Endothelial cell (in vitro differentiated cells): Measurements from ENCODE around the gene OSBP2. TPM values are rescaled to one million over a fixed set of nuclear protein-coding genes. Genes with fewer than 3 reads are reported as not detected.
A peak's percentile ranks its signal among the peaks of the same experiment; 100 is the strongest.

Experiments
- DNase-seq: peaks from one replicate; pipeline ENCODE4 v3.0.0; 2021; ENCODE audit warnings: low spot score
- H3K27ac Mint-ChIP-seq: one replicate; pipeline ENCODE4 v1.8.0; 2021; ENCODE audit warnings: mixed read lengths, inconsistent platforms; ENCODE audit not compliant: unreplicated experiment
- H3K27me3 Mint-ChIP-seq: one replicate; pipeline ENCODE4 v1.8.0; 2021; ENCODE audit warnings: mild to moderate bottlenecking, moderate library complexity, mixed read lengths, inconsistent platforms; ENCODE audit not compliant: unreplicated experiment
- H3K36me3 Mint-ChIP-seq: one replicate; pipeline ENCODE4 v1.8.0; 2021; ENCODE audit warnings: mild to moderate bottlenecking, low read depth, mixed read lengths, inconsistent platforms; ENCODE audit not compliant: unreplicated experiment
- H3K4me1 Mint-ChIP-seq: one replicate; pipeline ENCODE4 v1.8.0; 2021; ENCODE audit warnings: mild to moderate bottlenecking, mixed read lengths, inconsistent platforms; ENCODE audit not compliant: unreplicated experiment
- H3K4me3 Mint-ChIP-seq: one replicate; pipeline ENCODE4 v1.8.0; 2021; ENCODE audit warnings: mild to moderate bottlenecking, mixed read lengths, inconsistent platforms; ENCODE audit not compliant: unreplicated experiment
- H3K9me3 Mint-ChIP-seq: one replicate; pipeline ENCODE4 v1.8.0; 2021; ENCODE audit warnings: mixed read lengths, inconsistent platforms; ENCODE audit not compliant: unreplicated experiment
- CTCF ChIP-seq: fragments of 200-600 bp; sonication (generic); IDR thresholded peaks from one replicate; pipeline ENCODE4 v1.5.0; 2021; ENCODE audit warnings: antibody characterized with exemption; ENCODE audit not compliant: unreplicated experiment
- total RNA-seq: library from RNA; stranded (reverse); fragmentation: NEBNext Ultra II Directional; extraction: Animal tissue kit (Norgen Biotek cat#: 25700); gene quantifications from one replicate; pipeline ENCODE4 v1.2.1, GENCODE V29; 2021; ENCODE audit not compliant: unreplicated experiment

The OSBP2 gene
- total RNA-seq, 1 donor from 2014 or later, result 3.0 TPM

DNA sequence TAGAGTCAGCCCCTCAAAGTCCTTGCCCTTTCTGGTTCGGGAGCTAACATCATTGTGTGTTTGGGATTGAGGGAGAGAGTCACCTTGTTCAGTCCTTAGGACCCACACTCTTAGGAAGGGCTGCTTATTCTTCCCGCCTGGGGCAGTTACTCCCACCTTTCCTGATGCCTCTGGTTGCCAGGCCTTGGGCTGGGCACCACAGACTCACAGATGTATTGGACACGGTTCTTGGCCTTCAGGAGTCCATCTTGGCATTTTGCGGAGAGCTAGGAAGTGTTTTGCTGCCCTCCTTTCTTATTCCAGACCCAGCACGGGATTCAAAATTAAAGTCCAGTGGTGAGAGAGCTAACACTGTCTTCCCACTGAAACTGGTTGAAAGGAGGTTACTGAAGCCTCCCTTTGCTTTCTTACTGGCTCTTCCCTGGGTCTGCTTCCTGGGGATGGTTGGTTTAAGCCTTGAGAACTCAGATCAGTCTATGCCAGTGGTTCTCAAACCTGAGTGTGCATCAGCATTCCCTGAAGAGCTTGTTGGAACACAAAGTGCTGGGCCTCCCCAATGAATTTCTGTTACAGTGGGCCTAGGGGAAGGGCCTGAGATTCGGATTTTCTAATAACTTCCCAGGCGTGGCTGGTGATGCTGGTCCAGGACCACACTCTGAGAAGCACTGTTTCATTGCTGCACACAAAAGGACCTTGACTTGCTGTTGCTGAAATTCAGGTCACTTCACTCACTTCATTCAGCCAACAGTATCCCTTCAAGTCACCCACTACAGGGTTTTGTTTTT, 1.4 kb downstream of the OSBP2 start:
- no peak for TF ChIP-seq CTCF
- Mint-ChIP-seq H3K27me3 (peaks cover 9% of the 10 kb centered on the region), H3K36me3 (no peaks in the 10 kb centered on the region), H3K27ac (no peak overlapping the region), H3K4me1 (peaks cover 7% of the 10 kb centered on the region), H3K4me3 (peak overlapping the region; percentile 87), H3K9me3 (no peaks in the 10 kb centered on the region)
- no peak for DNase-seq

DNA sequence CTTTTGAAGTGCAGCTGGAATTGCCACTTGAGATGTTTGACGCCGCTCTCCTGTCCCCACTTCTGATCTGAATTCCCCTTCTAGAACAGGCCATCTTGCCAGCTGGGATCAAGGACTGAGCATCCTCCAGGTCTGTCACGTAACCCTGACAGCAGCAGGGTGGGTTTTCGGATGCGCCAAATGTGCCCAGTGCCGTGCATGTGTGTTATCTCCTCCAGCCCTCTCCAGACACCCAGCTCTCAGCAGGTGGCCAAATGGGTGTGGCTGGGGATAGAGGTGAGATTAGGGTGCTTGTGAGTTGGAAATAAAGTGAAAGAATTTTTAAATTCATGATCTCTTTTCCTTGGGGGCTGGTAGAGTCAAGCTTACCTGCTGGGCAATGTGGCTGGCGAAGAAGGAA, 3.3 kb downstream of the OSBP2 start:
- Mint-ChIP-seq H3K27ac (no peak overlapping the region), H3K36me3 (no peaks in the 10 kb centered on the region), H3K4me1 (peaks cover 7% of the 10 kb centered on the region), H3K4me3 (no peak overlapping the region), H3K27me3 (peaks cover 9% of the 10 kb centered on the region), H3K9me3 (no peaks in the 10 kb centered on the region)
- no peak for DNase-seq
- no peak for TF ChIP-seq CTCF

- Mint-ChIP-seq H3K27ac (no peak overlapping the region), H3K9me3 (no peaks in the 10 kb centered on the region), H3K36me3 (no peaks in the 10 kb centered on the region), H3K27me3 (peaks cover 3% of the 10 kb centered on the region), H3K4me3 (no peak overlapping the region), H3K4me1 (peaks cover 12% of the 10 kb centered on the region)
- no peak for TF ChIP-seq CTCF
- no peak for DNase-seq
Measured at GRCh38 chr22:30701872-30702271, 7.2 kb downstream of the OSBP2 start.

GRCh38 chr22:30702856-30703255, 8.2 kb downstream of the OSBP2 start:
- Mint-ChIP-seq H3K9me3 (no peaks in the 10 kb centered on the region), H3K36me3 (no peaks in the 10 kb centered on the region), H3K27ac (no peak overlapping the region), H3K4me1 (peaks cover 13% of the 10 kb centered on the region), H3K27me3 (peaks cover 3% of the 10 kb centered on the region), H3K4me3 (no peak overlapping the region)
- no peak for TF ChIP-seq CTCF
- no peak for DNase-seq

DNA sequence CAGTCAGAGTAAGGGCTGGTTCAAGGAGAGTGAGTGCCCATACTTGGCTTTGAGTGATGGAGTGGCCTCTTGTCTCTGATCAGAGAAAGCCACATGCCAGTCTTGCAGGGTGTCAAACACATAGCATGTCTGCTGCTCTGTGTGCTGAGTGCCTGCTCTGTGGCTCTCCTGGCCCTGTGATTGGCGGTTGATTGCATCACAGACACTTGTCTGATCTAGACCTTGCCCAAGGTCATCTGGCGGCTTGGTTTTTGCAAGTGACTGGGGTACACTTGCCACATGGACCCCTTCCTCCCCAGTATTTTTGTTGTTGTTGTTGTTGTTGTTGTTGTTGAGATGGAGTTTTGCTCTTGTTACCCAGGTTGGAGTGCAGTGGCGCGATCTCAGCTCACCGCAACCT, 10.3 kb downstream of the OSBP2 start:
- peaks cover 3% of the 10 kb centered on the region for H3K27me3 Mint-ChIP-seq
- no peak for TF ChIP-seq CTCF
- H3K4me1 Mint-ChIP-seq, result peaks cover 13% of the 10 kb centered on the region
- H3K27ac Mint-ChIP-seq, result no peak overlapping the region
- no peaks in the 10 kb centered on the region for H3K36me3 Mint-ChIP-seq
- H3K4me3 Mint-ChIP-seq, result no peak overlapping the region
- no peak for DNase-seq
- no peaks in the 10 kb centered on the region for H3K9me3 Mint-ChIP-seq
